ENCODE results near the gene TAF1C. TPM values are rescaled to one million over a fixed set of nuclear protein-coding genes. Genes with fewer than 3 reads are reported as not detected.

Gene TAF1C
- total and polyA plus RNA-seq, 2 of the 8 experiments (the other 6 are each of a cell fraction or from before 2014, with no cell fraction given) = 44.6 to 63.8 TPM

- Histone ChIP-seq H2BK120ac (replicated peaks; ENCODE audit: low read depth, low read length) (no peak overlapping the region), H2BK20ac (ENCODE audit: low read length) (no peak overlapping the region), H3K4me2 (ENCODE audit: insufficient read depth in 1 of 2, low read depth in 2 of 2, low read length in 2 of 2) (no peak overlapping the region), H3K4me1 (replicated peaks in 1 of 4; ENCODE audit: control insufficient read depth in 3 of 4, insufficient read depth in 4 of 4, low read length in 3 of 4) (no peaks in the 10 kb centered on the region), H2BK15ac (ENCODE audit: low read length) (no peak overlapping the region), H3K56ac (replicated peaks; ENCODE audit: insufficient read length, low read depth, low read length) (no peak overlapping the region), H3K27me3 (replicated peaks in 1 of 4; ENCODE audit: control insufficient read depth in 3 of 4, extremely low read depth in 1 of 4, insufficient read depth in 3 of 4, low read length in 3 of 4) (no peaks in the 10 kb centered on the region), H2AK5ac (ENCODE audit: low read depth, low read length) (no peak overlapping the region), H3K79me1 (ENCODE audit: low read depth, low read length) (no peaks in the 10 kb centered on the region), H3K9me3 (ENCODE audit: insufficient read depth in 2 of 2, low read depth in 1 of 2, low read length in 1 of 2) (no peaks in the 10 kb centered on the region), H3K23ac (ENCODE audit: insufficient read length) (no peak overlapping the region), H3K23me2 (ENCODE audit: low read depth, low read length) (no peaks in the 10 kb centered on the region), H2BK12ac (ENCODE audit: low read depth, low read length) (no peak overlapping the region), H3K9ac (replicated peaks in 1 of 4; ENCODE audit: extremely low read depth in 1 of 4, low read depth in 3 of 4, low read length in 3 of 4) (peak overlapping the region in 1 of 4 experiments; percentile 11; a peak in 1 of 7 replicates), H3K14ac (ENCODE audit: insufficient read length) (no peak overlapping the region), H3K36me3 (ENCODE audit: control insufficient read depth in 2 of 4, insufficient read depth in 4 of 4, low read length in 3 of 4) (peaks cover 2 to 23% (median 15%) of the 10 kb centered on the region in 4 experiments; a peak in 7 of 8 replicates), H4K20me1 (replicated peaks in 1 of 2; ENCODE audit: control insufficient read depth in 1 of 2, insufficient read depth in 2 of 2, low read length in 2 of 2) (peaks cover 0 to 2% of the 10 kb centered on the region in 2 experiments), H3K27ac (ENCODE audit: low read depth, low read length) (no peak overlapping the region), H4K91ac (replicated peaks; ENCODE audit: insufficient read length, low read length) (no peak overlapping the region), H3K79me2 (ENCODE audit: control insufficient read depth in 1 of 2, insufficient read depth in 2 of 2, low read length in 2 of 2) (no peaks in the 10 kb centered on the region), H3K4ac (replicated peaks; ENCODE audit: insufficient read length, low read depth, low read length) (no peak overlapping the region), H4K8ac (ENCODE audit: extremely low read depth, insufficient read depth, low read length) (no peak overlapping the region; the same call in 1 of the 2 replicates), H2BK5ac (ENCODE audit: low read depth, low read length) (no peak overlapping the region; the same call in 1 of the 2 replicates), H3K18ac (ENCODE audit: extremely low read depth, low read length) (no peak overlapping the region), H4K5ac (ENCODE audit: insufficient read length, low read depth, low read length) (no peak overlapping the region), H2AFZ (ENCODE audit: low read length) (no peak overlapping the region), H3K4me3 (ENCODE audit: extremely low read depth in 1 of 4, insufficient read depth in 2 of 4, low read depth in 3 of 4, low read length in 4 of 4) (no peak overlapping the region)
- FAIRE-seq = no peak
- TF ChIP-seq TBP (IDR thresholded peaks at IDR 0.05; ENCODE audit: low read depth, low read length) (no peak), SAP30 (IDR thresholded peaks at IDR 0.05; ENCODE audit: insufficient read depth, insufficient replicate concordance, low read length) (no peak), RNF2 (IDR thresholded peaks at IDR 0.05; ENCODE audit: borderline replicate concordance, low read depth, low read length, missing control alignments, poor library complexity, severe bottlenecking) (no peak), SIX5 (IDR thresholded peaks at IDR 0.05; ENCODE audit: low read depth, low read length) (no peak), ASH2L (IDR thresholded peaks at IDR 0.05; ENCODE audit: low read length) (no peak)
- WGBS, 2 experiments (ENCODE audit: extremely low coverage in 1 of 2, insufficient coverage in 1 of 2, insufficient read length in 1 of 2, insufficient replicate concordance in 2 of 2, low coverage in 1 of 2, low lambda C conversion rate in 2 of 2, missing lambda C conversion rate in 1 of 2) = 85% methylated on average over 18 of the region's 18 CpGs; no CpG with 5 or more reads in 1 of the 2 experiments
- ChIA-PET POLR2A (ENCODE audit: partially characterized antibody) (interaction anchor here (0.6 to 5.9 kb wide), 10 partner anchors 8 to 106 kb away, joined by 3 to 35 read pairs (median 4); partner anchors contain the start of gene MBTPS1), CTCF (ENCODE audit: partially characterized antibody) (interaction anchor here (0.6 to 8.9 kb wide), 40 partner anchors 9 to 306 kb away, joined by 3 to 93 read pairs (median 4); partner anchors contain the start of genes DNAAF1, HSDL1, MBTPS1 and TAF1C)
- DNase-seq (ENCODE audit: low read depth in 1 of 2, low spot score in 2 of 2) = no peak
Observed at GRCh38 chr16:84176192-84177053, 10.4 kb downstream of the TAF1C start.
